SU-DHL-6 (cell line): ENCODE measurements around the gene CANT1.

Source experiments
- EZH2phosphoT487 ChIP-seq: fragments of 200-600 bp; sonication (generic), shearing (Covaris generic); conservative IDR thresholded peaks from 2 replicates; pipeline ENCODE4 v1.6.1; 2018; ENCODE audit warnings: mild to moderate bottlenecking, antibody characterized with exemption, low read length, moderate library complexity, mixed read lengths
- TF ChIP-seq, protein P1 (sequence below): fragments of 200-600 bp; sonication (generic); IDR thresholded peaks from one replicate; pipeline ENCODE4 v1.5.1; 2017; ENCODE audit warnings: antibody characterized with exemption, mild to moderate bottlenecking, low read length, moderate library complexity; ENCODE audit not compliant: insufficient read depth, poor library complexity, severe bottlenecking

DNA sequence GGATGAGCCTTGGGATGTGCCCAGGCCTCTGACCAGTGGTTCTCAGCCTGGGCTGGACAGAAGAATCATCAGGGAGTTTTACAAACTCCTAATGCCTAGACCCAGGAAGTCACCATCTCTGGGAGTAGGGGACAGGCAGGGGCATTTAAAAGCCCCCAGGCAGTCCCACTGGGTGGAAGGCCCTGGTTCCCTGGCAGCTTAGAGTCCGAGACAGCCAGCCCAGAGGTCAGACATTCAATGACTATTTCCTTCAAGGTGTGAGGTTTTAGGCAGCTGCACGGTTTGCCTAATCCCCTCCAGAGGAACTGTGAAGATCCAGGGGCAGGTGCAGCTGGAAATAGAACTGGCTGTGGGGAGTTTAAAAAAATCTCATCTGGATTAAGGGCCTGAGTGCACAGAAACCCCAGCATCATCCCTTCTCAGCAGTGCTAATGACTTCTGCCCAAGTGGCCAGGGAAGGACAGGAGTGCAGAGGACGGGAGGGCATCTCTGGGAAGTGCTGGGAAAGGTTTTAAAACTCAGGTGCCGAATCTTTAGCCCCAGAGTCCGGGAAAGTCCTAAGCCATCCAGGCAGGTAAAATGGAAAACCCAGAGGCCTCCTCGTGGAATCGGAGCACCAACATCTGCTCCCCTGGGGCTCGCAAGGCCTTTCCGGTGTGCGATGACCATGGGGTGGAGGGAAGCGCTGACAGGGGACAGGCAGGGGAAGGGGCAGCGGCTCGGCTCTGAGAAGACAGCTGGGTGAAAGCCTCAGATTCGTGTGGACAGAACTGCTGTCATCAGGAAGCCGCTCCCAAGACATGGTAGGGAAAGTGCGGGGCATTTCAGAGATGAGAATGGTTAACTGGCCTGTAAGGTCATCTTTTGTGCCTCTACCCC is 28.3 kb downstream of the CANT1 start:
- TF ChIP-seq, protein P1, sequence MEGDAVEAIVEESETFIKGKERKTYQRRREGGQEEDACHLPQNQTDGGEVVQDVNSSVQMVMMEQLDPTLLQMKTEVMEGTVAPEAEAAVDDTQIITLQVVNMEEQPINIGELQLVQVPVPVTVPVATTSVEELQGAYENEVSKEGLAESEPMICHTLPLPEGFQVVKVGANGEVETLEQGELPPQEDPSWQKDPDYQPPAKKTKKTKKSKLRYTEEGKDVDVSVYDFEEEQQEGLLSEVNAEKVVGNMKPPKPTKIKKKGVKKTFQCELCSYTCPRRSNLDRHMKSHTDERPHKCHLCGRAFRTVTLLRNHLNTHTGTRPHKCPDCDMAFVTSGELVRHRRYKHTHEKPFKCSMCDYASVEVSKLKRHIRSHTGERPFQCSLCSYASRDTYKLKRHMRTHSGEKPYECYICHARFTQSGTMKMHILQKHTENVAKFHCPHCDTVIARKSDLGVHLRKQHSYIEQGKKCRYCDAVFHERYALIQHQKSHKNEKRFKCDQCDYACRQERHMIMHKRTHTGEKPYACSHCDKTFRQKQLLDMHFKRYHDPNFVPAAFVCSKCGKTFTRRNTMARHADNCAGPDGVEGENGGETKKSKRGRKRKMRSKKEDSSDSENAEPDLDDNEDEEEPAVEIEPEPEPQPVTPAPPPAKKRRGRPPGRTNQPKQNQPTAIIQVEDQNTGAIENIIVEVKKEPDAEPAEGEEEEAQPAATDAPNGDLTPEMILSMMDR: no peak
- no peak for TF ChIP-seq EZH2phosphoT487
